Osteoblast (primary cell): ENCODE results near the gene OMA1. TPM values are rescaled to one million over a fixed set of nuclear protein-coding genes. Genes with fewer than 3 reads are reported as not detected.

Source experiments
- DNase-seq: peaks from one replicate; pipeline ENCODE4 v3.0.0; 2011; ENCODE audit warnings: low spot score, mixed read lengths; ENCODE audit not compliant: insufficient read length; ENCODE audit errors: missing footprints
- H2AFZ ChIP-seq: 2 replicates; pipeline ENCODE4 v1.6.0; 2011; ENCODE audit warnings: mild to moderate bottlenecking, low read length
- H3K27ac ChIP-seq: 2 replicates; pipeline ENCODE4 v1.5.1; 2011; ENCODE audit warnings: mild to moderate bottlenecking, low read depth, low read length, moderate library complexity
- H3K27me3 ChIP-seq: 2 replicates; pipeline ENCODE4 v1.6.0; 2012; ENCODE audit warnings: mild to moderate bottlenecking, control low read depth, inconsistent platforms, low read length, moderate library complexity; ENCODE audit not compliant: insufficient read depth
- H3K36me3 ChIP-seq: 2 replicates; pipeline ENCODE4 v1.5.1; 2011; ENCODE audit warnings: mild to moderate bottlenecking, low read length, control low read depth, moderate library complexity; ENCODE audit not compliant: insufficient read depth
- H3K4me1 ChIP-seq: 2 replicates; pipeline ENCODE4 v1.5.1; 2011; ENCODE audit warnings: mild to moderate bottlenecking, low read length, control low read depth, moderate library complexity; ENCODE audit not compliant: insufficient read depth
- H3K4me2 ChIP-seq: 2 replicates; pipeline ENCODE4 v1.6.0; 2011; ENCODE audit warnings: mild to moderate bottlenecking, low read length; ENCODE audit not compliant: insufficient read depth
- H3K4me3 ChIP-seq: fragments of 200-600 bp; sonication (generic); 3 replicates; pipeline ENCODE4 v1.5.1; 2012; ENCODE audit warnings: mild to moderate bottlenecking, low read length, inconsistent platforms; ENCODE audit not compliant: insufficient read depth
- H3K79me2 ChIP-seq: 2 replicates; pipeline ENCODE4 v1.6.0; 2012; ENCODE audit warnings: mild to moderate bottlenecking, low read length, control low read depth, inconsistent platforms; ENCODE audit not compliant: insufficient read depth
- H3K9me3 ChIP-seq: 2 replicates; pipeline ENCODE4 v1.5.1; 2011; ENCODE audit warnings: low read depth, low read length, control low read depth
- H4K20me1 ChIP-seq: 2 replicates; pipeline ENCODE4 v1.6.0; 2012; ENCODE audit warnings: mild to moderate bottlenecking, low read length, control low read depth; ENCODE audit not compliant: insufficient read depth
- total RNA-seq: library from RNA; depleted of rRNA; stranded (reverse); fragments of >200 nt; gene quantifications from 2 replicates; pipeline ENCODE4 v1.2.3, GENCODE V29; 2012
- TF ChIP-seq, protein P1 (sequence below): IDR thresholded peaks from 2 replicates; pipeline ENCODE4 v1.5.1; 2011; ENCODE audit warnings: mild to moderate bottlenecking, low read depth, low read length, moderate library complexity; ENCODE audit errors: extremely low read depth

The OMA1 gene
- total RNA-seq, 1 donor = 22.8 TPM

DNA sequence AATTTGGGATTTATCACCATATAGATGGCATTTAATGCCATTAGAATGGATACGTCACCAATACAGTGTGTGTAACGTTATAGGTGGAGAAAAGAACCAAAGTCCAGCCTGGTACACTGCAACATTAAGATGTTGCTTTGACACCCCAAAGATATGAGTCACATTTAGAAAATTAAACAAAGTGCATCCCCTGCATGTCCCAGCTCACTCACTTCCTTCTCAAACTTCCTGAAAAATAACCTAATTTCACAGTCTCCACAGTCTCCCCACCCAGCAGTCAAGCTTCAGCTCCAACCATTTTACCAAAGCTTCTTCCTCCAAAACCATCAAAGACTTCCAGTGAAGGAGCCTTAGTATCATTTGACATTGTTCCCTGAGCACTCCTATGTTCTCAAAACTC lies 111.9 kb downstream of the OMA1 start:
- Histone ChIP-seq H3K36me3 (no peaks in the 10 kb centered on the region), H4K20me1 (no peaks in the 10 kb centered on the region), H3K4me3 (no peak overlapping the region), H3K4me1 (peaks cover 12% of the 10 kb centered on the region), H3K9me3 (no peaks in the 10 kb centered on the region), H3K27ac (no peak overlapping the region), H3K79me2 (no peaks in the 10 kb centered on the region), H2AFZ (no peak overlapping the region), H3K4me2 (no peak overlapping the region), H3K27me3 (no peaks in the 10 kb centered on the region)
- TF ChIP-seq, protein P1, sequence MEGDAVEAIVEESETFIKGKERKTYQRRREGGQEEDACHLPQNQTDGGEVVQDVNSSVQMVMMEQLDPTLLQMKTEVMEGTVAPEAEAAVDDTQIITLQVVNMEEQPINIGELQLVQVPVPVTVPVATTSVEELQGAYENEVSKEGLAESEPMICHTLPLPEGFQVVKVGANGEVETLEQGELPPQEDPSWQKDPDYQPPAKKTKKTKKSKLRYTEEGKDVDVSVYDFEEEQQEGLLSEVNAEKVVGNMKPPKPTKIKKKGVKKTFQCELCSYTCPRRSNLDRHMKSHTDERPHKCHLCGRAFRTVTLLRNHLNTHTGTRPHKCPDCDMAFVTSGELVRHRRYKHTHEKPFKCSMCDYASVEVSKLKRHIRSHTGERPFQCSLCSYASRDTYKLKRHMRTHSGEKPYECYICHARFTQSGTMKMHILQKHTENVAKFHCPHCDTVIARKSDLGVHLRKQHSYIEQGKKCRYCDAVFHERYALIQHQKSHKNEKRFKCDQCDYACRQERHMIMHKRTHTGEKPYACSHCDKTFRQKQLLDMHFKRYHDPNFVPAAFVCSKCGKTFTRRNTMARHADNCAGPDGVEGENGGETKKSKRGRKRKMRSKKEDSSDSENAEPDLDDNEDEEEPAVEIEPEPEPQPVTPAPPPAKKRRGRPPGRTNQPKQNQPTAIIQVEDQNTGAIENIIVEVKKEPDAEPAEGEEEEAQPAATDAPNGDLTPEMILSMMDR = no peak
- no peak for DNase-seq

DNA sequence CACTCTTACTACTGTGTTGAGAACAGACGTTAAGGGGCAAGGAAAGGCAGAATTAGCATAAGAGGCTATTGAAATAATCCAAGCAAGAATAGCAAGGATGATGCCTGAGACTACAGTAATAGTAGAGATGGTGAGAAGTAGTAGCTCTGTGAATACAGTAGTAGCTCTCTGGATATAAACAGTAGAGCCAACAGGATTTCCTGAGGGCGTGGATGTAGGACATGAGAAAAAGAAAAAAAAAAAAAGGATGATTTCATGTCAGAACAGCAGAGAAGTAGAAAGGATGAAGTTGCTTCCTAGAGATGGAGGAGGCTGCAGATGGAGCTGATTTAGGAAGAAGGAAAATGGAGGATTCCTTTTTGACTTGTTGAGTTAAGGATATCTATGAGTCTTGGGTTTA lies 112.3 kb downstream of the OMA1 start:
- no peak overlapping the region for H2AFZ ChIP-seq
- H4K20me1 ChIP-seq = no peaks in the 10 kb centered on the region
- H3K27me3 ChIP-seq = no peaks in the 10 kb centered on the region
- H3K4me1 ChIP-seq = peaks cover 12% of the 10 kb centered on the region
- TF ChIP-seq, protein P1 = no peak
- no peak for DNase-seq
- no peak overlapping the region for H3K4me3 ChIP-seq
- H3K79me2 ChIP-seq = no peaks in the 10 kb centered on the region
- no peaks in the 10 kb centered on the region for H3K9me3 ChIP-seq
- H3K4me2 ChIP-seq = no peak overlapping the region
- H3K27ac ChIP-seq = no peak overlapping the region
- no peaks in the 10 kb centered on the region for H3K36me3 ChIP-seq

DNA sequence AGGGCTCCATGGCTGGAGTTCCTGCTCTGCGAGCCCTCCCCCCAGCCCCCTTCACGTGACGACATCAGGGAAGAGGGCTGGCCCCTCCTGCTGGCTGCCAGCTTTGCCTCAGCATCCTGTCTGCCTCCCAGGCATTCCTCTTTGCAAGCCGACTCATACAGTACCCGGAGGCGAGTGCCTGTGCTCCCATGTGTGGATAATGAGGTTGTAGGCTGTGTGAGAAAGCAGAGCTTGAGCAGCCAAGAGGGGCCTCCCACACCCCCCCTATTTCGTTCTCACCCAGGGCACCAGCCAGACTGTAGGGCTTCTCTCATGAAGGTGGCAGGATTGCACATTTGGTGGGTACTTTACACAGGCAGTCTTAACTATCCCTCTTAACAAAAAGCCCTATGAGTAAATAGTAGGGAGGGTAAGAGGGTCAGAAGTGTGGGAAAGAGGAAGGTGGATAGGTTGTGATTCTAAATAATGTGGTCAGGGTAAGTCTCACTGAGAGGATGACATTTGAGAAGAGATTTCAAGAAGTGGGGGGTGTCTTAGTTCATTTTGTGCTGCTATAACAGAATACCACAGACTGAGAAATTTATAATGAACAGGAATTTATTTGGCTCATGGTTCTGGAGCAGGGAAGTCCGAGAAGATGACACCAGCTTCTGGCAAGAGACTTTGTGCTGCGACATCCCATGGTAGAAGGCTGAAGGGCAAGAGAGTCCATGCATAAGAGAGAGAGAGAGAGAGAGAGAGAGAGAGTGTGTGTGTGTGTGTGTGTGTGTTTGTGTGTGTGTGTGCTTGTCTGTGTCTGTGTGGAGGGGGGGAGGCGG lies 113.5 kb downstream of the OMA1 start:
- peak; percentile 78 for DNase-seq
- peak overlapping the region; percentile 75 for H3K27ac ChIP-seq
- no peaks in the 10 kb centered on the region for H3K79me2 ChIP-seq
- H4K20me1 ChIP-seq = no peaks in the 10 kb centered on the region
- peaks cover 12% of the 10 kb centered on the region for H3K4me1 ChIP-seq
- no peak overlapping the region for H3K4me3 ChIP-seq
- H3K4me2 ChIP-seq = peak overlapping the region; percentile 58
- H2AFZ ChIP-seq = peak overlapping the region; percentile 39
- H3K27me3 ChIP-seq = no peaks in the 10 kb centered on the region
- TF ChIP-seq, protein P1 = peak; percentile 16
- no peaks in the 10 kb centered on the region for H3K9me3 ChIP-seq
- no peaks in the 10 kb centered on the region for H3K36me3 ChIP-seq

DNA sequence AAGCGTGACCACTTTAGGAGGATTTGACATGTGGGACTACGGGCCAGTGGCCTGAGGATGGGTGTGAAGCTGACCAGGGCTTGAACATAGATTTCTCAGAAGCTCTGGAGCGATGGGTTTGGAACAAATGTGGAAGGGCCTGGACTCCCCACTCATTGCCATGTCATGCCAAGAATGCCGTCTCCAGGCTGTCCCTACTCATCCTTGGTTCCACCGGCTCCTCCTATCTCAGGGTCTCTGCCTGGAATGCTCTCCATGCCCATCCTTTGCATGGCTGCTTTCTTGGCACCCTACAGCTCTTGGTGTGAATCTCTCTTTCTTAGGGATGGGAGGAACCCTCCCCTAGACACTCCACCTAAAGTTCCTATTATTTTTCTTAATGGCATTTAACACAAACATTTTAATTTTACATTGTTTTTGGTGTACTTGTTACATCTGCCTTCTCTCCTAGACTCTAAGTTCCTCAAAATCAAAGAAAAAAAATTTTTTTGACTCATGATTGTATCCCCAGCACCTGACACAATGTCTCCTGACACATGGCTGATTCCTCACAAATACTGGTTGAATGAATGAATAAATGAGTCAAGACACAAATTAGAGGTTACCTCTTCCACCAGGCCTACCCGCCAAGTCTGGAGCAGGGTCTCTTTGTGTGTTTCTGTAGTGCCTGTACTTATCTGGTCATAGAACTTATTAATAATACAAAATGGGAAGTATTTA lies 114.5 kb downstream of the OMA1 start:
- Histone ChIP-seq H3K27me3 (no peaks in the 10 kb centered on the region), H3K4me2 (peak overlapping the region; percentile 58), H4K20me1 (no peaks in the 10 kb centered on the region), H3K27ac (peak overlapping the region; percentile 75), H3K79me2 (no peaks in the 10 kb centered on the region), H3K4me3 (no peak overlapping the region), H3K9me3 (no peaks in the 10 kb centered on the region), H3K36me3 (no peaks in the 10 kb centered on the region), H2AFZ (no peak overlapping the region), H3K4me1 (peaks cover 12% of the 10 kb centered on the region)
- TF ChIP-seq, protein P1 = no peak
- DNase-seq = no peak
